ENCODE measurements around the gene NYAP2. TPM values are rescaled to one million over a fixed set of nuclear protein-coding genes. Genes with fewer than 3 reads are reported as not detected.

NYAP2 gene
- total RNA-seq, 4 donors from 2014 or later, result not detected

DNA sequence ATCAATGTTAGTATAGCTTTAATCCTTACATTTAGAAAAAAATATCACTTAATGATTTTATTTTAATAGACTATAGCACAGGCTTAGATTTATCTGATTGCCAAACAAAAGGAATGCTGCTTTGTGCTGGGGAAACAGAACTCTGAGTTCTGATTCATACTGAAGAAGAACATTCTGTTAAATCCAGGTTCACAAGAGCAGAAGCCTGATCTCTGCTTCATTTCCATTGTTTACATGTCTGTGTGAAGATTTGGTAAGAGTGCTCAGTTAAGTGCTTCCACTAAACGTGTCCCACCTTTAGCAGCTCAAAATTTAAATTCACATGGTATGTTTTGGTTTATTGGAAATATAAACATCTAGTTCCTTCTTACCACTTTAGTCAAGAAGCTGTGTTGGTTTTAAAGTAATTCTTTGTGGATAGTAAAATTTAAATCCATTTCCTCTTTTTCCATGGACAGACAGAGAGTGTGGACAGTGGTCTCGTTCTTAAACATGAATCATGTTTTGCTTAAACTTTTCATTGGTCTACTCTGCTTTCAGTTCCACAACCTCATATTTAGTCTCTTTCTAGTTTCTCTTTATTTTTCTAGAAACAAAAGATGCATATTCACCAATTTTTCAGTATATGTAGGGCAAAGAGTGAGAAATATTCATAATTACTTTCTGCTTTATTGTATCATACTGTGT lies 59.1 kb downstream of the NYAP2 start:
- no peaks in the 10 kb centered on the region for H3K4me1 ChIP-seq
- TF ChIP-seq, protein P1, sequence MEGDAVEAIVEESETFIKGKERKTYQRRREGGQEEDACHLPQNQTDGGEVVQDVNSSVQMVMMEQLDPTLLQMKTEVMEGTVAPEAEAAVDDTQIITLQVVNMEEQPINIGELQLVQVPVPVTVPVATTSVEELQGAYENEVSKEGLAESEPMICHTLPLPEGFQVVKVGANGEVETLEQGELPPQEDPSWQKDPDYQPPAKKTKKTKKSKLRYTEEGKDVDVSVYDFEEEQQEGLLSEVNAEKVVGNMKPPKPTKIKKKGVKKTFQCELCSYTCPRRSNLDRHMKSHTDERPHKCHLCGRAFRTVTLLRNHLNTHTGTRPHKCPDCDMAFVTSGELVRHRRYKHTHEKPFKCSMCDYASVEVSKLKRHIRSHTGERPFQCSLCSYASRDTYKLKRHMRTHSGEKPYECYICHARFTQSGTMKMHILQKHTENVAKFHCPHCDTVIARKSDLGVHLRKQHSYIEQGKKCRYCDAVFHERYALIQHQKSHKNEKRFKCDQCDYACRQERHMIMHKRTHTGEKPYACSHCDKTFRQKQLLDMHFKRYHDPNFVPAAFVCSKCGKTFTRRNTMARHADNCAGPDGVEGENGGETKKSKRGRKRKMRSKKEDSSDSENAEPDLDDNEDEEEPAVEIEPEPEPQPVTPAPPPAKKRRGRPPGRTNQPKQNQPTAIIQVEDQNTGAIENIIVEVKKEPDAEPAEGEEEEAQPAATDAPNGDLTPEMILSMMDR (IDR thresholded peaks at IDR 0.05), result no peak
- TF ChIP-seq POLR2A (IDR thresholded peaks at IDR 0.05), result no peak
- H3K4me3 ChIP-seq, result no peak overlapping the region
- no peak for DNase-seq
- no peaks in the 10 kb centered on the region for H3K36me3 ChIP-seq
- no peaks in the 10 kb centered on the region for H3K9me3 ChIP-seq
- H3K27me3 ChIP-seq, result no peaks in the 10 kb centered on the region
- no peak overlapping the region for H3K27ac ChIP-seq

DNA sequence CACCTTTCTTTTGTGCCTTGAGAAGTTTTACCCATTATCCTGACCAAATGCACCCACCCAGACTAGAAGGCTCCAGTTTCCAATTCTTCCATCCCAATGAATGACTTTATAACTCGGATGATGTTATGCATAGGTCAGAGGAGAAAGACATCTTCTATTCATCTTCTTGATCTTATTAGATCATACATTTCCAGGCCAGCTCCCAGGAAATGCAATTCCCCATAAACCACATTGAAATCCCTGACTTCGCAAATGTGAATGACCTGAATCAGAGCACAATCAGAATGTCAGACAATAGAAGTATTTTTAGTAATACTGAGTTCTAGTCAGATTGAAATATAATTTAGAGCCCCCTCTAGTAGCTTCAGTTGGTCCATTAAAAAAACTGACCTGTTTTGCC lies 62.9 kb downstream of the NYAP2 start:
- H3K9me3 ChIP-seq, result no peaks in the 10 kb centered on the region
- H3K4me3 ChIP-seq, result no peak overlapping the region
- DNase-seq, result no peak
- H3K27me3 ChIP-seq, result no peaks in the 10 kb centered on the region
- H3K4me1 ChIP-seq, result no peaks in the 10 kb centered on the region
- no peak for TF ChIP-seq POLR2A (IDR thresholded peaks at IDR 0.05)
- TF ChIP-seq, protein P1 (IDR thresholded peaks at IDR 0.05), result no peak
- no peak overlapping the region for H3K27ac ChIP-seq
- no peaks in the 10 kb centered on the region for H3K36me3 ChIP-seq

- H3K36me3 ChIP-seq, result no peaks in the 10 kb centered on the region
- no peaks in the 10 kb centered on the region for H3K27me3 ChIP-seq
- no peak overlapping the region for H3K4me3 ChIP-seq
- no peak for DNase-seq
- no peaks in the 10 kb centered on the region for H3K4me1 ChIP-seq
- TF ChIP-seq POLR2A (IDR thresholded peaks at IDR 0.05), result no peak
- TF ChIP-seq, protein P1 (IDR thresholded peaks at IDR 0.05), result no peak
- H3K9me3 ChIP-seq, result no peaks in the 10 kb centered on the region
- H3K27ac ChIP-seq, result no peak overlapping the region
Measured at GRCh38 chr2:225462945-225463344, 63.4 kb downstream of the NYAP2 start.

GRCh38 chr2:225463449-225463848 lies 63.9 kb downstream of the NYAP2 start:
- TF ChIP-seq, protein P1 (IDR thresholded peaks at IDR 0.05), result no peak
- TF ChIP-seq POLR2A (IDR thresholded peaks at IDR 0.05), result no peak
- H3K27ac ChIP-seq, result no peak overlapping the region
- H3K4me3 ChIP-seq, result no peak overlapping the region
- no peaks in the 10 kb centered on the region for H3K4me1 ChIP-seq
- H3K27me3 ChIP-seq, result no peaks in the 10 kb centered on the region
- DNase-seq, result no peak
- H3K9me3 ChIP-seq, result no peaks in the 10 kb centered on the region
- no peaks in the 10 kb centered on the region for H3K36me3 ChIP-seq

GRCh38 chr2:225464346-225465025 lies 65.0 kb downstream of the NYAP2 start:
- Histone ChIP-seq H3K4me3 (peak overlapping the region; percentile 5 to 31 (median 20)), H3K36me3 (no peaks in the 10 kb centered on the region), H3K27me3 (no peaks in the 10 kb centered on the region), H3K9me3 (no peaks in the 10 kb centered on the region), H3K27ac (no peak overlapping the region), H3K4me1 (no peaks in the 10 kb centered on the region)
- no peak for TF ChIP-seq POLR2A (IDR thresholded peaks at IDR 0.05)
- TF ChIP-seq, protein P1 (IDR thresholded peaks at IDR 0.05), result no peak
- DNase-seq, result no peak

Data from Peyer's patch (tissue), 4 donors.